GM19193 (cell line): ENCODE data around the gene CD8A.

Source experiments
- POLR2A ChIP-seq: IDR thresholded peaks from 4 replicates; pipeline ENCODE4 v1.6.1; 2011; ENCODE audit not compliant: insufficient read depth, insufficient read length; ENCODE audit errors: extremely low read depth

Gene CD8A

DNA sequence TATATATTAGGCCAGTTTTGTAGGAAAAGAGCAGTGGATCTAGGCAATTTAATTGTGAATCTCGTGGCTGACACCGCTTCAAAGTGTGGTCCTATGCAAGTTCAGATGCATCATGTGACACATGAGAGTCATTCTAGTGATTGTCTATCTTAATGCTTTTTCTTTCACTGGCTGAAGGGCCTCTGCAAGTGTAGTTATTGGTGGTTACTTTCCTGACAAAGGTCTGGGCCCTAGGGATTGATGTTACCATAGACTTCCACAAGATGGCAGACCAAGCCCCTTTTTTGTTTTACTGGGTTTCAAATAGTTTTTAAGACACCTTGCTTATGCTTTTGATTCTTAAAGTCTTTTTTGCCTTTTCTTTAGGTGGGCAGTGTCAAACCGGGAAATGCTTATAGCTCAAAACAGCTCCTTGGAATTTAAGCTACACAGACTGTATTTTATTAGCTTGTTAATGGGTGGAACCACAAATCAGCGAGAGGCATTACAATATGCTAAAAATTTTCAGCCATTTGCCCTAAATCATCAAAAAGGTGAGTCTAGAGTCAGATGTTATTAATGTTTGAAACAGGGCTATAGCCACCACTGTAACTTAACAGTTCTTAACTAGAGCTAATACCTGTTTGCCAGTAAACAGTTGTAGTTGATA, 25.9 kb downstream of the CD8A start:
- no peak for TF ChIP-seq POLR2A

- TF ChIP-seq POLR2A: no peak
Observed at GRCh38 chr2:86760371-86760770, 30.3 kb downstream of the CD8A start.

GRCh38 chr2:86758405-86758804, 32.3 kb downstream of the CD8A start:
- TF ChIP-seq POLR2A: no peak

GRCh38 chr2:86753606-86754005, 37.1 kb downstream of the CD8A start:
- no peak for TF ChIP-seq POLR2A

DNA sequence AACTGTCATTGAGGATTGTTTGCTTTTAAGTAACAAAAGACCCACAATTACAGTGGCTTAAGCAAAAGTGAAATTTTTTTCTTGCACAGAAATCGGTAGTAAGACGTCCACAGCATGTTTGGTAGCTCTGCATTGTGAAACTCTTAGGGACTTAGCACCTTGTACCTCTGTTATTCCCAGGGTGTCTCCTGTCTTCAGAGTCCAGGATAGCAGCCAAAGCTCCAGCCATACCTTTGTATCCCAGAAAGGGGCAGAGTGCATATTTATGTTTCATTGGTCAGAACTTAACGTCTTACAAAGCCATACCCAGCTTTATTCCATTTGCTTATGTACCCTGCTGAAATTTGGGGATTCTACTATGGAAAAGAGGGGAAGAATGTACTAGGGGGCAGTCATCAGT, 37.8 kb downstream of the CD8A start:
- no peak for TF ChIP-seq POLR2A

GRCh38 chr2:86751778-86752177, 38.9 kb downstream of the CD8A start:
- TF ChIP-seq POLR2A: no peak

GRCh38 chr2:86750240-86750839, 40.4 kb downstream of the CD8A start:
- no peak for TF ChIP-seq POLR2A

DNA sequence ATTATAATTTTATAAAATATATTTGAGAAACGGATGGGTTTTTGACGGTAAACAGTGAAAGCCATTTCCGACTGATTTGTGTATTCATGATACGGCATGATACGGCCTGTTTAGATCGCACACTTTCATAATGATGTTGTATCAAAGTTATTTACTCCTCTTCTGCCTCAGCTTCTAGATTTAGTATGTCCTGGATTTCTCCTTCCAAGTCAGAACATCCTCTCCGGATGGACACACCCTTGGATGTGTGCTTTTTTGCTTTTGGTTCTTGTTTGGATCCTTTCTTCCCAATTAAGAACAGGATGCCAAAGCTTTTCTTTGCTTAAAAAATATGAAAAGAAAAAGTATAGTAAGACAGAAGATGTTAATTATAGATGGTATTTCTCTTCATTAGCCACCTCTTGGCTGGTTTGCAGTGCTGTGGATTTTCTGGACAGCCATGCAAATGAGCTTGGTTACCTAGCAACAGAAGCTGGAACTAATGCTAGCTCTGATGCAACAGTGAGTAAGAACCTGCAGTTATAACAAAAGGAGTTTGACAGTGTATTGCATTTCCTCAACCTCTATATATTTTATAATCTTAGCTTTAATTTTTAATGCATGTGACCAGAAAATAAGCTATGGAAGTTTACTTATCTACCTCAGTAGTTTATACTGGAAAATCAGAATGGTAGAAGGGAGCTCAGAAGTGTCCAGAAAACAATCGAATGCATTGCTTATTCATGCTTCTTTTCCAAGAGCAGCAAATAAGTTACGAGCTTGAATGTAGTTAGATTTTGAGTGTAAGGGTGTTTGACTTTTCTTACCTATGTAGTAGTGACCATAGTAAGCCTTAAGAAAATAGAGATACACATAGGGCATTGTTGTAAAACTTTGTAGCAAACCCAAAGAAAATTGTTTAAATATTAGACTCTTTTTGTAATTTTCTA, 42.7 kb downstream of the CD8A start:
- TF ChIP-seq POLR2A: no peak

DNA sequence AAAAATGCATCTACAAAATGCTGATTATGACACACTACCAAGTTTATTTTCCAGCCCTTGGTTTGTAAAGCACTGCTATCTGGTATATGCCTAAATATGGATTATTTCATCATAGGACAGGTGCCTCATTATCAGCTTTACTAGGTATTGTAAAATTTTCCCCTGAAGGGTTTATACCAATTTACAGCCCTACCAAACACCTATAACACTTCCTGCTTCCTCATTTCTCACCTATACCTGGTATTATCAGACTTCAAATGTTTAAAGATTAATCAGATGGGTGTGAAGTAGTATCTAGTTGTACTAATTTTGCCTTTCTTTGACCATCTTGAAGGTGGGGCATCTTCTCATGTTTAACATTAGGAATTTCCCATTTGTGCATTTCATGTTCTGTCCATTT, 43.8 kb downstream of the CD8A start:
- no peak for TF ChIP-seq POLR2A

DNA sequence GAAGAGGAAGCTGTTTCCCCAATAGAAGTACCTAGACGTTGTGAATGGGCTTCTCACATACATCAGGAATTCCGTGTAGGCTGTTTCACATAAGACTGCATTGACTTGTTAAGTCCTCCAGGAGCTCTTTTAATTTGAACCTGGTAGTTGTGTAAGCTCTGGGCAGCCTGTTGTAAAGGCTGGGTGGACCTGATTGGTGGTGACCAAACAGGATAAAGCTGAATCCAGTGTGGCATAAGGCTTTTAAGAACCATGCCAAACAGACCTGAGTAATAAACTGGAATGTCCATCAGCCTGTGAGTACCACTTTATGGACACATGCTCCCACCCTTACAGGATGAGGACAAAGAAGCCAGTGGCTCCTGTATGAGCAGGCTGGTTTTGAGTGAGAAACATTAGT, 46.6 kb downstream of the CD8A start:
- TF ChIP-seq POLR2A: no peak
